DMS153 treated with DMSO at 0.1 percent for 48 hours (cell line): Measurements from ENCODE around the gene PBX3.

Experiments
- DNase-seq: peaks from one replicate; lab custom pipeline; 2025; ENCODE audit not compliant: unreplicated experiment; lab: John Stamatoyannopoulos, UW

PBX3 gene

GRCh38 chr9:125942125-125942524 lies 195.0 kb downstream of the PBX3 start:
- no peak for DNase-seq

- no peak for DNase-seq
These were observed 196.7 kb downstream of the PBX3 start for GRCh38 chr9:125943831-125944230.

GRCh38 chr9:125946397-125946796 lies 199.2 kb downstream of the PBX3 start:
- no peak for DNase-seq

GRCh38 chr9:125948887-125949596 lies 201.9 kb downstream of the PBX3 start:
- DNase-seq, result no peak

GRCh38 chr9:125949703-125950460 lies 202.7 kb downstream of the PBX3 start:
- DNase-seq, result no peak

GRCh38 chr9:125950880-125951471 lies 203.8 kb downstream of the PBX3 start:
- DNase-seq, result no peak

GRCh38 chr9:125953314-125954019 lies 206.3 kb downstream of the PBX3 start:
- DNase-seq, result no peak

GRCh38 chr9:125956102-125956501 lies 208.9 kb downstream of the PBX3 start:
- no peak for DNase-seq

- DNase-seq, result no peak
These were observed 212.1 kb downstream of the PBX3 start for GRCh38 chr9:125959315-125959714.

- no peak for DNase-seq
These were observed 212.9 kb downstream of the PBX3 start for GRCh38 chr9:125959951-125960619.

GRCh38 chr9:125960626-125961025 lies 213.5 kb downstream of the PBX3 start:
- no peak for DNase-seq

GRCh38 chr9:125961072-125961471 lies 213.9 kb downstream of the PBX3 start:
- DNase-seq, result no peak

GRCh38 chr9:125963932-125964331 lies 216.8 kb downstream of the PBX3 start:
- DNase-seq, result no peak

- no peak for DNase-seq
These were observed 217.6 kb downstream of the PBX3 start for GRCh38 chr9:125964702-125965225.

- no peak for DNase-seq
These were observed 218.3 kb downstream of the PBX3 start for GRCh38 chr9:125965477-125965876.

GRCh38 chr9:125966466-125966865 lies 219.3 kb downstream of the PBX3 start:
- no peak for DNase-seq

GRCh38 chr9:125966959-125967711 lies 220.0 kb downstream of the PBX3 start:
- no peak for DNase-seq

- DNase-seq, result no peak
These were observed 221.7 kb downstream of the PBX3 start for GRCh38 chr9:125968714-125969374.

GRCh38 chr9:125969462-125969861 lies 222.3 kb downstream of the PBX3 start:
- DNase-seq, result no peak
